GM12801 (cell line): ENCODE measurements around the gene SERPINA1.

ENCODE experiments used
- CTCF ChIP-seq: IDR thresholded peaks from one replicate; pipeline ENCODE4 v1.5.1; 2011; ENCODE audit warnings: control low read depth; ENCODE audit not compliant: insufficient read length; ENCODE audit errors: extremely low read depth

SERPINA1 gene

DNA sequence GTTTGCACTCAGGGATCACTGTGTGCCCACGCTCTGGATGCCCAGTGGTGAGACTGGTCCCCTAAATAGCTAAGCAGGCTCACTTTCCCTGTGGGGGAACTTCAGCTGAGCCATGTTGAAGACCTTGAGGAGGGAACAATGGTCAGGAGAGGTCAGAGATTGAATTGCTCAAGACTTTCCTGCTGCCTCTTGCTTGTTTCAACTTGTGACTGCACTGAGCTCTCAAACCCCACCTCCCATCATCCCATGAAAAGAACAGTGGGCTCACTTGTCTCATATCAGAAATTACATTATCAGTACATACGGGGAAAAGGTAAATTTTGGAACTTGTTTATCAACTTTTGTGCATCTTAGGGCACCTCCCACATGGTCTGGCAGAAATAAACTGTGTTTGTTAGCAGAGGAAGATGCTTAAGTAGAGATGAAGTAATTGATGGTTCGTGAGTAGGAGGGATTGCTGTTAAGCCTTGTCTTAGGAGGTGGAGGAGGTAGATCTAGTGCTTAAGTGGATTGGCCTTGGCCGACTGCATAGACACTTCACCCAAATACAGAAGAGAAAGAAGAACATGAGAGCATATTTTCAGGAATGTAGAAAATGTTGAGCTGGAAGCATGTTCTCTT is 15.0 kb upstream of the SERPINA1 start:
- no peak for TF ChIP-seq CTCF

DNA sequence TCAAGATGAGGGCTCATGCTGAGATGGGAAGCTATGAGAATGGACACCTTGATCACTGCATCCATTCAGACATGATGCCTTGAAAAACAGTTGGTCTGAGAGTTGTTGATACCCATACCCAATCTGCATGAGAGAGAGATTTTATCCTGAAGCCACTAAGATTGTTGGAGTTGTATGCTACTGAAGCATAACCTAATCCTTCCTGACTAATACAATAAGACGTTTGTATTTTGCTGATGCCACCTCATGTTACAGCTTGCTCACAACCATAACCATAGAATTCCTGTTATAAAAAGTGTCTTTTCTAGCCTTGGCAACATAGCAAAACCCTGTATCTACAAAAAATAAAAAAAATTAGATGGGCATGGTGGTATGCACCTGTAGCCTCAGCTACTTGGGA is 12.7 kb upstream of the SERPINA1 start:
- TF ChIP-seq CTCF, result no peak

GRCh38 chr14:94400422-94400841 is 12.0 kb upstream of the SERPINA1 start:
- no peak for TF ChIP-seq CTCF

GRCh38 chr14:94398536-94398935 is 10.1 kb upstream of the SERPINA1 start:
- TF ChIP-seq CTCF, result no peak

DNA sequence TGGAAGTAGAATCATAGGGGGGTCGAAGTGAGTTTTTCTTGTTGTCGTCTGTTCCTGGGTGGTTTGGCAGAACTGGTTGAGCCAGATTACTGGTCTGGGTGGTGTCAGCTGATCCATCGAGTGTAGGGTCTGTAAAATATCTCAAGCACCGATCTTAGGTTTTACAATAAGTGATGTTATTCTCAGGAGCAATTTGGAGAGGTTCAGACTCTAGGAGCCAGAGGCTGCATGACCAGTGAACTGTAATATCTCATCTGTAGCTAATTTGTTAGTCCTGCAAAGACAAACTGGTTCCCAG is 9.7 kb upstream of the SERPINA1 start:
- no peak for TF ChIP-seq CTCF

- no peak for TF ChIP-seq CTCF
Observed at GRCh38 chr14:94397289-94398181, 9.1 kb upstream of the SERPINA1 start.

- no peak for TF ChIP-seq CTCF
Observed at GRCh38 chr14:94396628-94397225, 8.3 kb upstream of the SERPINA1 start.
